Pulmonary artery endothelial cell (primary cell): Measurements from ENCODE around the gene MROH2A. TPM values are rescaled to one million over a fixed set of nuclear protein-coding genes. Genes with fewer than 3 reads are reported as not detected.

Experiments used
- DNase-seq: peaks from one replicate; pipeline ENCODE4 v3.0.0-alpha.2; 2011; ENCODE audit warnings: low read depth, low spot score
- total RNA-seq: library from RNA; depleted of rRNA; stranded (reverse); fragments of >200 nt; gene quantifications from 2 replicates; pipeline ENCODE4 v1.2.3, GENCODE V29; 2014

MROH2A gene
- total RNA-seq, 1 donor from 2014 or later: not detected

DNA sequence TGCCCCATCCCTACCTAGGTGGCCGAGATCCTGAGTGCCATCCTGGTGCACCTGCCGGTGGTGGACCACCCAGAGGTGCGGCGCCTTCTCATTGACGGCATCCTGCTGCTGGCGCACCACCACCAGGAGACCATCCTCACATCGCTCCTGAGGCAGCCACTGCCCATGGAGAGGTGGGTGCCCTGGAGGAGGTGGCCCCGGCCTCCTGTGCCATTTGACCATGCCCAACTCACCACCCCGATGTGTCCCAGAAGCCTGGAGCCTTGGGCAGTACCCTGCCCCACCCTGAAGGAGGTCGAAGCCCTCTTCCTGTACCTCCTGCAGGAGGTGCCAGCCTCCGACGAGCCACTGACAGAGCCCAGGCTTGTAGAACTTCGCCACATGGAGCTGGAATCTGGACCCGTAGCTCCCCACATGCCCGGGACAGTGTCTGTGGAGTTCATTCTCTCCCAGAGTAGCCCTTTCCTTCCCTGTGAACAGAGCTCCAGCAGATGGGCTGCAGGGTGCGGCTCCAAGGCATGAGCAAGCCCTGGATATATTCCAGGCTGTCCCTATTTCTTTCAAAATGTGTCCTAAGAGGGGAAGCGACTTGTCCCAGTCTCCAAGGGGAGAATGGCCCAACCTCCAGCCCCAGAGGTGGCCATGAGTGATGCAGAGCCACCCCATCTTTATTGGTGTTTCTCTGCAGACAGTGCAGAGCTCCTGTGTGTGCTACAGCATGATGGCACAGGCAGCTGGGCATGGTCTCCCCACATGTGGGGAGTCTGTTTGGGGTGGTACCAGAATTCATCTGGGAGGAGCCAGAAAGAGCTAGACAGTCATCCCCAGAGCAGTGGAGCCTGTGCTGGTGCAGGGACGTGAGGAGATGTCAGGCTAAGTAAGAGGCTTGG, 42.0 kb downstream of the MROH2A start:
- DNase-seq: no peak

DNA sequence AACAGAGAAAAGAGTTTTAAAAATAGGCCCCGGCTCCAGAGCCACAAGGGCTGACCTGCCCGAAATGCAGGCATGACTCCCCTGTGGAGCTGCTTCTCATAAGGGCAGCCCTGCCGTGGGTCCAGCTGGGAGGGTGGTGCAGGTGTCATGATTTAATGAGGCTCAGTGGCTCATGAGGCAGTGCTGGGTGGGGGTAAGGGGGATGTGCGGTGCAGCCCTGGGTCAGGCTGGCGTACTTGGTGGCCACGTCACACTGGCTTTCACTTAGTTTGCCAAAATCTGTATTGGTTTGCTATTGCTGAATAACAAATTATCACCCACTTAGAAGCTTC, 42.6 kb downstream of the MROH2A start:
- DNase-seq: no peak

DNA sequence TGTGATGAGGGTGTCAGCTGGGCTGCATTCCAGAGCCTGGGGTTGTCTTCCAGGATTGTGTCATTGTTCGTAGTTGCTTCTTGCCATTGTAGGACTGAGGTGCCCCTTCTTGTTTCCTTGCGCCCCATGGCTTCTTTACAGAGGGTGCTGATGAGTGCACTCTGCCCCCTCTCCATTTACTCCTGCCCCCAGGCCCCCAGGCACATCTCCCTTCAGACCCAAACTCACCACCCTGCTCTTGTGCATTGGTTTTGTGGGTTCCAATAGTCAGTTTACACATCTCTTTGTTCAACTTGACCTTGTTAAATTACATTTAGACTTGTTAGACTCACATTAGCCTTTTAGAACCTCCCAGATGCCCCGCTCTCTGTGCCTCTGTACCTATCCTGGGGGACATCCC, 43.1 kb downstream of the MROH2A start:
- DNase-seq: no peak

DNA sequence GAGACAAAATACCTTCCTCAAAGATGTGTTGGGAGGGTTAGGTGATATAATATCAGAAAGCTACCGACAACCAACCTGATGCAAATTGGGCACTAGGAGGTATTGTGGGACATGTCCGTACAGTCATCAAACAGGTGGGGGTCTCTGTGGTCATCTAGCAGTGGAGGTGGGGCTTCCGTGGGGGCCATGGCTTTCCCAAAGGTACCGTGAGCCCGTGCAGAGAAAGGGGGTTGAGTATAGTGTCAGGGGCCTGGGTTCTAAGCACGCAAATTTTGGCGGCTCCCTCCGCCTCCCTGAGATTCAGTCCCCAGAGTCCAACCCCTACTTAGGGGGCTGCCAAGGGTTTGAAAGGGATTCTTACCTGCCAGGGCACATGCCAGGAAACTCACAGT, 43.6 kb downstream of the MROH2A start:
- DNase-seq: no peak

DNA sequence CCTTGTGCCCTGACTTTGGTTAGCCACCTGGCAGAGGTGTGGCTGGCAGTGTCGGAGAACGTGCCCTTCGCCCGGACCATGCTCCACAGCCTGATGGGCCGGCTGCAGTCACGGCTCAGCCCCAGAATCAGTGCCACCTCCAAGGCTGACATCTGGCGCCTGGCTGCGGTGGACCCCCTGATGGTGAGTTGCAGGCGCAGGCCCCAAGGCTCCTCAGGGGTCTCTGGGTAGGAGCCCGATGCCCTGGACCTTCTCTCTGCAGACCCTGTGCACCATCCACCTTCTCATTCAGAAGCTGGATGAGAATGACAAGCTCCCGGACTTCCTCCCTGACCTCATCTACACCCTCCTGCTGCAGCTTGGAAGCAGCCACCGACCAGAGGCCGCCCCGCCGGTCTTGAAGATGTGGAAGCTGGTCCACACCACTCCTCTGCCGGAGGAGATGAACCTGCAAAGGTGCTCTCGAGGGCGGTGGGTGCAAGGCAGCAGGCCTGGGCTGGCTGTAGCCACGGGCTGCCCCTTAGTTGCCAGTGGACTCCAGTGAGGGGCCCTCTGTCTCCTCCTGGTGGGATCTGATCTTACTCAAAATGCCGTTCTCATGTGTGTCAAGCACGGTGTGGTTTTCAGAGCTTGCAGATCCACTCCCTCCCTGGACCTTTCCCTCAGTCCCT, 44.1 kb downstream of the MROH2A start:
- DNase-seq: no peak

DNA sequence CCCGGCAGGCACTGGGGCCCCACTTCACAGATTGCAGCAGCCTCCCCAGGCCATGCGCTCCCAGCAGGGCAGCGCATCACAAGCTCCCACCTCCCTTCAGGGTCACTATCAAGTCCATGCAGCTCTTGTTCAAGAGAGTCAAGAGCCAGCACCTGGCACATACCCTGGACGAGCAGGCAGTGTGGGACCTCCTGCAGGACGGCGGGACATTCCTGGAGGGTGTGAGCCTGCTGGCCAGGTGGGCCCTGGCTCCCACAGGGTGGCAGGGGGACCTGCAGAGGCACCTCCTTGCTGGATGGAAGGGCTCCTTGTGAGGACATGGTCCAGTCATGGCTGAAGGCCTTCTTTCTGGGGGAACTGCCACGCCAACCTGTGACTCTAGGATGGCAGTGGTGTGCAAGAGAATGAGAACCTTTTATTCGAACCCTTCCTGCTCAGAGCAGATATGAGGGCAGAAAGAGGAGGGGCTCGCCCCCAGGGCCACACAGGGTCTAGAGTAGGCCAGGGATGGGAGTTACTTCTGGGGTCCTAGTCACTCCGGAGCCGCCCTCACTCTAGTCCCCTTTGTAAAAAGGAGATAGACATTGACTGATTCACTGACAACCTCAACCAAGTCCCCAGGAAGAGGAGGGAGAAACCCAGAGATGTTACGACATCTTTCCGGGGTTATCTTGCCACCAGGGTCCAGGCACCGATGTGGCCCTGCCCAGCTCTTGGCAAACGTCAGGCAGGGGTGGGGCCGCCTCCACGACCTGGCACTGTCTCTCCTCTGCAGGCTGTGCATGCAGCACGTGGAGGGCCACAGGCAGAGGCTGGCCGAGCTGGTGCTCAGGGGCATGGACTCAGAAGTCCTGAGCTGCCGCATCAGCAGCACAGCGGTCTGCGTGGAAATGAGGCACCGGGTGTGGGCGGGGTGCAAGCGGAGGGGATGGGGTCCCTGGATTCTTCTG, 44.9 kb downstream of the MROH2A start:
- DNase-seq: no peak

DNA sequence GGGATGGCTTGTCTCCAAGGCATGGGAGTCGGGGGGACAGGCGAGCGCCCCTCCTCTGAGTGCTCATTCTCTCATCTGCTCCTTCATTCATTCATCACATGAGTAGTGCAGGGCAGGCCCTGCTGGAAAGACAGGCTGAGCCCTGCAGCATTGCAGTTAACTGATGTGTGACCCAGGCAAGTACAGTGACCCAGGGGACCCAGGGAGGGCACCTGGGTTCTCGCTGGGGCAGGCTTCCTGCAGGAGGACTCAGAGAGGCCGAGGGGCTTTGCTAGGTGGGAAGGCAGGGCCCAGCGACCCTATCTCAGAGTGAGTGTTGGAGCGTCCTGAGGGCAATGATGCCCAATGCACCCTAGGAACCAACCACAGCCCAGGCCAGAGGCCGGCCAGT, 45.6 kb downstream of the MROH2A start:
- DNase-seq: no peak

DNA sequence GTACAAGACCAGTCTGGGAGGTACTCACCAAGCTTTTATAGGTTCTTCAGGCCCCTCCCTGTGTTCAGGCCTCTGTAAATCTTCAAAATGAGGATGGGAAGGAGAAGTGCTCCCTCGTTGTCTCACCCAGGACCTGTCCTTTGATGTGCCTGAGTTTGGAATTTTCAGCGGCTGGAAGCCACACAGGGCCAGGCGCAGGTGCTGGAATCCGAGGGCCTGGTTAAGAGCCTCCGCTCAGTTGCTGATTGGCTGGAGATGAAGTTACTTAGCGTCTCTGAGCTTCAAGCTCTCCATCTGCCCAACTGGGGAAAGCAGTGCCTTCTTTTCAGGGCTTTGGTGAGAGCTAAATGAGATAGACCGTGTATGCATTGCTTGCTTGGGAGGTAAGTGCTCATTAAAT, 46.2 kb downstream of the MROH2A start:
- DNase-seq: no peak

DNA sequence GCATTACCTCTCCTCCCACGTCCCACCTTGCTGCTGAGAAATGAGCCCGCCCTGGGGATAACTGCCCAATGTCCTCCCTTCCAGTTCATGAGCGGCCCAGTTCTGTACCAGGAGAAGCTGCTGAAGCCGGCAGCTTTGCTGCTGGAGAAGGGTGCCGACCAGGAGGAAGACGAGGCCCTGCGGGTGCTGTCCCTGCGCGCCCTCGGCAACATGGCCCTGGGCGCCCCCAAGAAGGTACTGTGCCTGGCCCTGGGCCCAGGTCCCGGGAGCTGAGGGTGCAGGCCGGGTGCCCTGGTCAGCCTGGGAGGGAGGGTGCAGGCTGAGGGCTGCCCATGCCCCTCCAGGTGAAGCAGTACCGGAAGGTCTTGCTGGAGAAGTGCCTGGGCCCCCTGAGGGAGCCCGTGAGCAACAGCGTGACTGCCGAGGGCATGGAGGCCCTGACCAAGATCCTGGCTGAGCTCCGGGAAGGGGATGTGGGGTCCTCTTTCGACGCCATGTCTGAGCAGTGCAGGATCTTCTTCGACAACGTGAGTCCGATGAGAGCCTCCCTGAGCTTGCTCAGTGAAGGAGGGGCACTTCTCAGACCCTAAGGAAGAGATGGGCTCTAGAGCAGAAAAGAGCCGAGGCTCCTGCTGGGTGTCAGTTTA, 50.5 kb downstream of the MROH2A start:
- DNase-seq: no peak

DNA sequence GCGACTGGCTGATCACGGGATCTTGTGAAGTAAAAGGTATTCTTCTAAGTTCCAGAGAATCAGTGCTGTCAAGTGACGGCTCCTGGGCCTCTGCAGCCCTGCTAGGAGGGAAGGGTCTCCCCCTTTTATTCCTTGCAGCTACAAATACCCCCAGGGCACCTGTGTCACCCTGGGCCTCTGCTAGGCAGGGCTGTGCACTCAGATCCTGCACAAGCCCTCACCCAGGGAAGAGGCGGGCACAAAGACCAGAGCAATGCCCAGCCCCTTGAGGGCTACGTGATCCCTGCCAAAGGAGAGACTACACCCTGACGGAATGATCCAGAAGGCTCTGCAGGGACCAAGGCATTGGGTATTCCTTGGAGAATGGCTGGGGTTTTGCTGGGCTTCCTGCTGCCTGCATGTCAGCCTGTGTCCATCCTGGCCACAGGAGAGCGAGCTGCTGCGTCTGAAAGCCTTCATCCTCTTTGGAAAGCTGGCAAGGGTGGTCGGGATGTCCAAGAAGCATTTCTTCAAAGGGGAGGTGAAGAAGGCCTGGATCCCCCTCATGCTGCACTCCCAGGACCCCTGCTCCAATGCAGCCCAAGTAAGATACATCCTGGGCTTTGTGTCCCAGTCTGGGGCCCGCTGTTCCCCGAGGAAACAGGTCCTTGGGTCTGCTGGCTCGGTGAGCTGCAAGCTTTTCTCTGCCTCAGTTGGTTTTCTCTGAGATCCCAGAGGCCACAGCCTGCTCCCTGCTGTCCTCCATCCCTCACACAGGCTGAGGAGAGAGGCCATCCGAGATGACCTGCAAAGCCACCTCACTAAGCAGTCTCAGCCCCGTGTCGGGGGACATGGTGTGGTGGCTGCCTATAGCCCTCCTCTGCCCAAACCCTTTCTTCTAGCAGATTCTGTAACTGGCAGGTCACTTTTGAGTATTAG, 51.3 kb downstream of the MROH2A start:
- no peak for DNase-seq

DNA sequence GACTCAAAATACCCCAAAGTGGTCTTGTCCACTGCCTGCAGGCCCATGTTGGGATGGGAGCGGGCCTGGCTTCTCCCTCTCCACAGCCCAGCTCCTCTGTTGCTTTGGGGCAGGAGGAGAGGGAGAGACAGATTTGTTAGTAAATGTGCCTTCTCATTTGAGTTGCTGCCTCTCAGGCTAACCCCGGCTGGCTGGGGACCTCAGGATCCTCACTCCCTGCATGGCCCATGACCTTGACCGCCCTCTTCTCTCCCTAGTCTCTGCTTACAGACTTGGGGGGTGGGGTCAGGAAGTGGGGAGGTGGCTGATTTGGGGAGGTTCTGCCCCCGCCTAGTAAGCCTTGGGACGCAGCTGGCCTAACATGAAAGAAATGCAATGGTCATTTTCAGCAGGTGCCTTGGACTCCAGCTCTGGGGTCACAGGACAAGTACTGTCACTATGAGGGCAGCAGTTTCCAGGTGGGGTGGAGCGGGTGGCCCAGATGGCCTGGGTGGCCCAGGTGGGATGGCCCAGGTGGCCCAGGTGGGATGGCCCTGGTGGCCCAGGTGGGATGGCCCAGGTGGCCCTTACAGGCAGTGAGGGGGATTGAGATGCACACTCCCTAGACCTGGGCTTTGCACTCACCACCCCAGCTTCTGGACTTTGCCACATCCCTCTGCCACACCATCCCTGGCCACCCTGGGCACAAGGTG, 52.1 kb downstream of the MROH2A start:
- no peak for DNase-seq

DNA sequence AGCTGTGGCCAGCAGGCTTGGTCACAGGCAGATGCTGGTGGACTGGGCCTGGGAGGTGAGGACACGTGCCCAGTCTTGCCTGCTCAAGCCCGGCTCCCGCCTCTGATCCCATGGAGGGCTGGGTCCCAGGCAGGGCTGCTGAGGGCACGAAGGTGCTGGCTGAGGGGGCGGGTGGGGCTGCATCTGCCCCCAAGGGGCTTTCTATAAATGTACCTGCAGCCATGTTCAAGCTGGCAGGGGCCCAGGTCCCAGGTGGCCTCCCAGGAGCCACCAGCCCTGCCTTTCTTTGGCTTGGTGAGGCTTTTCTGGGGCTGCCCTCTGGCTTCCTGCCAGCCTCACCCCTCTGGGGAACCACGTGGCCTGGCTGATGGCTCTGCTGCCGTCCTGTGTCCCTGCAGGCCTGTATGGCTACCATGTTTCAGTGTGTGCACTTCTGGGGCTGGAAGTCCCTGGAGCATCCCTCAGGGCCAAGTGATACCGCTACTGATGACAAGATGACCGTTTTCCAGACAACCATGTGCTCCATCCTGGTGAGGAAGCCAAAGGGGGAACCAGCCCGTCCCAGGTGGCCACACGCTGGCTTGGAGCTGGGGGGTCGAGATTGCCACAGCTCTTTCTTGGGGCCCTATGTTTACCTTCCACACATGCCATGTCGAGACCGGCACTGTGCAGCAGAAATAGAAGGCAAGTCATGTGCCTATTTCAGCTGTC, 53.0 kb downstream of the MROH2A start:
- DNase-seq: no peak

DNA sequence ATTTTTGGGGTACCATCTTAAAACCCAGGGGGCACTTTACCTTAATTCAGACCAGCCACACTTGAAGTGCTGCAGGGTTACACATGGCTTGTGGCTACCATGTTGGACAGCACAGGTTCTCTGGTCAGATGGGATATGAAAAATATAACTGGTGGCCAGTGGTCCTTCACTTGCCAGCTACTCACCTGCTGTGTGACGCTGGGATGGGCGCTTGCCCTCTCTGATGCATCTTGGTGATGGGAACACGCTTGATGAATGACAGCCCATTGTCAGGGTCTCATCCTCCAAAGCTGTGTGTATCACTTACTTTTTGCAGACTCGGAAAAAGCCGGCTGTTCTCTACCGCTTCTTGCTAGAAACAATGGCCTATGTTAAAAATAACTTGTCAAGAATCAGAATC, 53.7 kb downstream of the MROH2A start:
- DNase-seq: no peak

DNA sequence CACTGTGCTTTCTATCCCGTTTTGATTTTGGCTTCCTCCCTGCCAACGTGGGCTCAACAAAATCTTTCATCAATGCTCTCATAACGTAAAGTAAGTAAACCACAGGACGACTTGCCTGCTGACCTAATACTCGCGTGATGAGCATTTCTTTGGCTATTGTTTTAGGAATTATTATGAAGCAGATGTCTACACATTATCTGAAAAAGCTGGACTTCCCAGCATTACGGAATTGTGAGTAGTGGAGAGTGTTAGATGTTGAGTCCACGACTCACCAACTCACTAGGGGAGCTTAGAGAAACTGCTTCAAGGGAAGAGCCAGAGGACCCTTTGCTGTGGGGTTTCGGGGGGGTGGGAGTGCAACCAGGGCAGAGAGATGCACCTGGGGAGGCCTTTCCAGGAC, 54.3 kb downstream of the MROH2A start:
- DNase-seq: no peak

DNA sequence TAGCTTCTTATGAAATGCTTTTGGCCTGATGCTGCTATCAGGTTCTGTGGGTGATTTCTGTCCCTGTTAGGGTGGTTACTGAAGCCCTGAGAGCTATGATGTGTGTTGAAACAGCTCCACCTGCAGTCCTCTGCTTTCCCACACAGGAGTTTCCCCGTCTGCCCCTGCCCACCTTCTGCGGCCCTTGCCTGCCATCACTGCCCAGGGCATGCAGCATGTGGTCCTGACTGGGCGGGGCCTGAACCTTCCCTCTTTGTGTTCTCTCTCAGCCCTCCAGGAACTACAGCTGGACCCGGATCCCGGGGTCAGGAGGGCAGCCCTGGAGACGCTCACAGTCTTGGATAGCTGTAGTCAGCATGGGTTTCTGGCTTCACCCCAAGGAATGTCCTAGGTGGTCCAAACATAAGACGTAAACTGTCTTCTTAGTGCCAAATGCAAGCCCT, 54.8 kb downstream of the MROH2A start:
- DNase-seq: no peak

DNA sequence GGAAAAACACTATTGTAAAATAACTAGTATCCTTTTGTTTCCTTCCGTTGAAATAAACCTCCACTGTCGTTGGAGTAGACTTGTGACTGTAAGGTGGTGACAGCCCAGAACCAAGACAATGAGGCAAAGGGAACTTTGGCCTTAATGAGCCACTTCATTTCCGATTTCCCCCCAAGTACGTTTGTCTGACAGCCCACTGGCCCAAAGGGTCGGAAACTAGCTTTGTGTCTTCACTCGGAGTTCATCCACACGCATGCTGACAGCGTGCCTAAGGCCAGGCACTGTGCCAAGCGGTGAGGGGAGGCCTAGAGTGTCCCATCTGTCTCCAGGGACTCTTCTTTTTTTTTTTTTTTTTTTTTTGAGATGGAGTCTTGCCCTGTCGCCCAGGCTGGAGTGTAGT, 55.2 kb downstream of the MROH2A start:
- DNase-seq: no peak

DNA sequence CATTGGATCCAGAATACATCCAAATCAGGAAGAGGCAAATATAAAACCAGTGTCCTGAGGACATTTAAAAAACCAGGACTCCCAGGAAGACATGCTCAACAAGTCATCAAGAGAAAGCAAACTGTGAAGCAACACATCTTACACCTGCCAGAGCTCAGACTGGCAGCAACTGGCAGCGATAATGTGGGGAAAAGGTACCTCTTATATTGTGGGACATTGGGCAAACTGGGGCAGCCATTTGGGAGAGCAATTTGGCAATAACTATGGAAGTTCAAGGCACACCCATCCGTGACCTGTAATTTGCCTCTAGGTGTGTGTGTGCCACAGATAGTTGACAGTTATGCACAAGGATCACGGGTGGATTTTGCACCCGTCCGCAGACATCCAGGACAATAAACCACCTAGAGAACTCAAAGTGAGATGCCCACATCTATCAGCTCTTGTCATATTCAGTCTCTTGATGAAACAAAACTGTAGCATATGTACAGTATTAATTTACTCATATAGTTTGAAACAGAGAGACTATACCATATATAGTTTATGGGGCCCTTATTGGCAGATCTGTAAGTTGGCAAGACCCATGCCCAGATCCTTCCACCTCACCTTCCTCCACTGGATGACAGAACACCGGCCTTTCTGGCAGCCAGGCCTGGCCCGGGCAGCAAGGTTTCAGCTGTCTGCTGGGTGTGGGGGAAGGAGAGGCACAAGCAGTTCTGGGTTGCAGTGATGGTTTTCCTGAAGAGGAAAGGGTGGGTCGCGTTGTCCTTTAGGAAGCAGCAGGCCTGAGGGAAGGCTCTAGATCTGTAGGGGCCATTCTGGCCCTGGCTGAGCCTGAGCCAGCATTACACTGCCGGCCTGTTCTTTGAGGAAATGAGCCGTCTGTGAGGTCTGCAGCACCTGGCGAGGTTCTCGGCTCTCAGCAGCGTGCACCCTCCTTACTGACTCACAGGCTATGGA, 57.4 kb downstream of the MROH2A start:
- no peak for DNase-seq

DNA sequence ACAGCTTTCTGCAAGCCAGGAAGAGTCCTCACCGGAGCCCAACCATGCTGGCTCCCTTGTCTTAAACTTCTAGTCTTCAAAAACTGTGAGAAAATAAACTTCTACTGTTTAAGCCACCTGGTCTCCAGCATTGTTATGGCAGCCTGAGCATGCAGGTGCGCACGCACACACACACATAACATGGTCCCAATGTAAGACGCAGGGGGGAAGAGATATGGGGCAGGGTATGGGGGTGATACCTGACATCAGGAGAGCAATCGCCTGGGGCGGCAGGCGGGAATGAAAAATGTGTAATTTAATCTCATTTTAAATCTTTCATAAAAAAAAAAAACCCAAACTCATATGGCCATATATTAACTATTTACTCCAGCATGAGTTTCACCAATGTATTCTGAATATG, 58.2 kb downstream of the MROH2A start:
- no peak for DNase-seq
